GM18867 (cell line): ENCODE data around the gene RXRB.

ENCODE experiments used
- ATAC-seq: cut with Tn5 transposase; IDR thresholded peaks from one replicate; pipeline ENCODE4 v1.9.1; 2021; ENCODE audit warnings: mild to moderate bottlenecking, moderate library complexity; ENCODE audit not compliant: unreplicated experiment

Gene RXRB

GRCh38 chr6:33198159-33198852 is 2.2 kb downstream of the RXRB start:
- ATAC-seq, result no peak

- no peak for ATAC-seq
Observed at GRCh38 chr6:33197431-33198048, 2.9 kb downstream of the RXRB start.

GRCh38 chr6:33195304-33196165 is 4.9 kb downstream of the RXRB start:
- no peak for ATAC-seq

- no peak for ATAC-seq
Observed at GRCh38 chr6:33194431-33194979, 6.0 kb downstream of the RXRB start.

DNA sequence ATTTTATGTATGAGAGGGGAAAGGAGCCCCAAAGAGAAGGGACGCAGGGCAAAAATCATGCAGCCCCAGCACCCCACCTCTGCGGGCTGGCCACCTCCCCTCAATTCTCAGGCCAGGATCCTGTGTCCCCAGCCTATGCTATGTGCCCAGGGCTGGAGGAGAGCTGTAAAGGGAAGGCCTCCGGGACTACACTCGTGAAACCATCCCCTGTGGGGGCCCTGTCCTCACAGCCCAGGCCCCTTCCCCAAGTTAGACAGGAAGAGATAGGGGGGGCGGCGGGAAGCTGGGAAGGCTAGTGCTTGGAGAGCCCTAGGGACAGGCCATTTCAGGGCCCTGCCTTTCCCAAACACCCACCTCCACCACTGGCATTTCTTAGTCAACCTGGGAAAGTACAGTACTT is 6.8 kb downstream of the RXRB start:
- no peak for ATAC-seq

DNA sequence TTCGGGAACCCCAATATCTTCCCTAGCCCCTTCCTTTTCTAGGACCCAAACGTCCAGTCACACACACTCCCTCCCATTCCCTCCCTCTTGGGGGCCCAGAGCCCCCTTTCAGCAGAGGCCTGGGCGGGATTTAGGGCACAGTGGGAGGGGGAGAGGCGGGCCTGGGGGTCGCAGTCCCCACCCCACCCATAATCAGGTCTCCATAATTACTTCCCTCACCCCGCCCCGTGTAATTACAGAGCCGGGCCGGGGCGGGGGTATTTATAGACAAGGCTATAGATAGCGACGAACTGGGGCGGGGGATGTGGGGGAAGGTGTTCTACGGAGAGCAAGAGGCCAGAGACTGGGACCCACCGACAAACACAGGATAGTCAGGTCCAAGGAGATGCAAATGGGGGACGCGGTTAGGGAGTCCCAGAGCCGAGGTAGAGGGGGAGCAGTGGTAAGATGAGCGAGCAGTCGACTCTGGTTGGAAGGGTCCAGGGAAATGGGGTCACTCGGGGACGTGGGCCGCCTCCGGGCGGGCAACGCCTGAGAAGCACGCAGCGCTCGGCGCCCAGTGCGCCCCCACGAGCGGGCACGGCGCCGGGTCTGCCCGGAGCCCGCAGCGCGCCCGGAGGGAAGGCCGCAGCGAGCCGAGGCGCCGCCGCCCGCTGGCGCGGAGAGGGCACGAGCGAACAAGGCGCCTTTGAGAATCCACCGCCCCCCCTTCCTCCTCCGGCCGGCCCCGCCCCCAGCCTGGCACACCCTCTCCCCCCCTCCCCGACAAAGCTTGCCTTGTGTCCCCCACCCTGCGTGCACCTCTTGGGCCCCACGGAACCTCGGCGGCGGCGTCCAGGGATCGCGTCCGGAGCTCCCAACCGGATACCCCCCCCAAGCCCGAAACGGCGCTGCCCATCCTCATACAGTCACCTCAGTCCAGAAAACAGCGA is 7.5 kb downstream of the RXRB start:
- ATAC-seq, result no peak

DNA sequence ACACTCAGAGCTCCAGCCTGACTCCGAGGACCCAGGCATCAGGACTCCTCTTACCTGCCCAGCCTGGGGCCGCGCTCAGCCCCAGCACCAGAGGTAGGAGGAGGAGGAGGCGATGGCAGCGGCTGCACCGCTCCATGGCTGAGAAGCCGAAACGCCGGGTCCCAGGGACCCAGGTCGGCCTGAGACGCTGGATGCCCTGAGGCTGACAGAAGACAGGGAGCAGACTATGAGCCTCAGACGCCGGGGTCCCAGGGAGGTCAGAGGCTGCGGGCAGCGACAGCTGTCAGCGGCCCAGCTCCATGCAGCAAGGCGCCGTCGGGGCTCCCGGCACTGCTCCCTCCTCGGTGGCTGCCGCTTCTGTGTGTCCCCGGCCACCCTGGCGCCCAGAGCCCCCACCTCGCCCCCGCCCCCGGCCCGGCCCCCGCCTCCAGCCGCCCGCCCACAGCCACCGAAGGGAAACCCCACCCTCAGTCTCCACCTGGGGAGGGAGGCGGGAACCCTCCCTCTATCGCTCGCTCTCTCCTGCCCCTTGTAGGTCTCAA is 8.3 kb downstream of the RXRB start, which contains the start of gene COL11A2:
Gene COL11A2 (minus strand): TSS at position 363 of the 542 bp plus-strand sequence. CDS start 227 bp downstream, at position 136.
- no peak for ATAC-seq

GRCh38 chr6:33191383-33192104 is 8.9 kb downstream of the RXRB start:
- ATAC-seq, result no peak

GRCh38 chr6:33190504-33191107 is 9.9 kb downstream of the RXRB start:
- no peak for ATAC-seq

DNA sequence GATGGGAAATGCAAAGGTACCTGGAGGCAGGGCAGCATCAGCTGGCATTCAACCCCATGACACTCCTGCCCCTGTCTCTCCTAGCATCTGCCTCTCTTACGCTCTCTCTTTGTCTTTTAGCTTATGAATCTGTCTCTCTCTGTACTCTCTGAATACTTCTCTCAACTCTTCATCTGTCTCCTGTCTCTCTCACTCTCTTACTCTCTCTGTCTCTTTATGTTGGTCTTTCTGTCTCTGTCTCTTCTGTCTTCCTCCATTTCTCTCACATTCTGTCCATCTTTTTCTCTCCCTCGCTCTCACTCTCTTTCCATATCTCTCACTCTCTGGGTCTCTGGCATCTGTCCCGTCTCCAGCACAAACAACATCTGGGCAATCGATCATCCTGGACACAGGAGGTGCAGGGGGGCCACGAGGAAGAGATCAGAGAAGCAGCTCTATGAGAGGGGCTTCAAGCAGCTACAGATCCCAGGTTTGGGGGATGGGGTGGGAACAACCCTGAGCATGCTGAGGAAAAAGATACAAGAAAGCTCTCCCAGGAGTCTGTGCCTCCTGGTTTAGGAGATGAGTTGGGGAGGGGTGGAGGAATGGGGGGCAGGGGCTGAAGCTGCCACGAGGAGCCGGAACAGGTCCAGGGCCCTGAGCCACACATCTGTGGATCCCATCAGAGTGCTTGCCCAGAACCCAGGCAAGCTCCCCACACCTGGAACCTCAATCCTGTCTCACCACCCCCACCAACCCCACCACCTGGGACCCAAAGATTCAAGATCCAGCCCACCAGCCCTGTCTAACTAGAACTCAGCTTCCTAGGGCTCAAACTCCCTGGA is 10.6 kb downstream of the RXRB start:
- ATAC-seq, result no peak

- no peak for ATAC-seq
Observed at GRCh38 chr6:33189164-33189563, 11.3 kb downstream of the RXRB start.

GRCh38 chr6:33187809-33188208 is 12.7 kb downstream of the RXRB start:
- no peak for ATAC-seq

DNA sequence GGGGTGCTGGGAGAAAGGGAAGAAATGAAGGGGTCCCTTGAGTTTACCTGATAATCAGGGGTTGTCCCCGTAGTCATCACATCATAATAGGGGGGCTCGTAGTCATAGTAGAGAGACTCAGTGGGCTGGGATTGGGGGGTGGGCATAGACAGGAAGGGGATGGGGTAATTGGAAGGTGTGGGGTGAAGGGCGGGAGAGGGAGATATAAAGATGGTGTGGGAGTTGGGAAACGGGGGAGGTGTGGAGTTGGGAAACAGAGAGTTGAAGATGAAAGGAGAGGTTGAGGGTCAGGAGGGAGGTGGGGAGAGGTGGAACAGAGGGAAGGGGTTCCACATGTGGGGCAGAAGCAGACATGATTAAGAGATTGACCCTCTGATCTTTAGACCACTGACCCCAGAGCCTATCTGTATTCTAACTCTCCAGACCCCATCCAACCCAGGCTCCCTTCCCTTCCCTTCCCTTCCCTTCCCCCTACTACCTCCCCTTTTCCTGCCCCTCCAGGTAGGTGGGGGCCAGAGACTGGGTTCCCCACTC is 14.7 kb downstream of the RXRB start:
- no peak for ATAC-seq

DNA sequence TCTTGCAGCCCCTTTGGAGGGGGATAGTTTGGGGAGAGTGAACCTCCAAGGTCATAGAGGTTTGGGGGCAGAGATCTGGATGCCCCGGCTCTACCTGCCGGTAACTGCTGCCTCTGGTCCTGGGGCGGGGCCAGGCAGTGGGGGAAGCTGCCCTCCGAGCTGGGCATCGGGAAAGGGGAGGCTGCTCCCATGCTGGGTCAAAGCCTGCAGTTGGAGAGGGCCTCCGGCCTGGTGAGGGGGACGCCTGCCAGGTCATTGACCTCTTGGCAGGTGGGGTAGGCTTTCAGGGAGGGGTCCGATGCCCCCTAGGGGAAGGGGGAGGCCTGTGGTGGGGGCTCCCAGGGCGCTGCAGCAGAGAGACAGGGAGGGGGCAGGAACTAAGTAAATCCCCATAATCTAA is 15.3 kb downstream of the RXRB start:
- no peak for ATAC-seq

DNA sequence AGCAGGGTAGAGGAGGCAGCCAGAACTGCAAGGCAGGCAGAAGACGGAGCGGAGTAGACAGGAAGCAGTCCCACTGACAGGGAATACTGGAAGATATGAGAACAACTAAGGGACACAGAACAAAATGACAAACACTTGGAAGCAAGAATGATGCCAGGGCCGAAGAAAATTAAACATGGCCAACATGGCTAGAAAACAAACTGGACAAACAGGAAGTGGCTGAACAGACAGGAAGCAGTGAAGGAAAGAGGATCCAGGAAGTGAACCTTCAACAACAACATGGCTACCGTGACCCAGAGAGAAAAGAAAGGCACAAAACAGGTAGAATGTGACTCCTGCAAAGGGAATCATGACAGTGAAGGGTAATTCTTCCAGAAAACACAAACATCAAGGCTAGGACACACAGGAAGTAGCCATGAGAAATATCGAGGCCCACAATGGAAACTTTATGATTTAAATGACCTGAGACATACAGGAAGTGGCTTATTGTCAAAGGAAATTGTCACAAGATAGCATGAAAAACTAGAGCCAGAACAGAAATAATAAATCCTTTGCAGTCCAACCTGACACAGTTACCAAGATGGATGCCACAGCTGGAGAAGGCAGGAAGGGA is 17.3 kb downstream of the RXRB start:
- no peak for ATAC-seq

DNA sequence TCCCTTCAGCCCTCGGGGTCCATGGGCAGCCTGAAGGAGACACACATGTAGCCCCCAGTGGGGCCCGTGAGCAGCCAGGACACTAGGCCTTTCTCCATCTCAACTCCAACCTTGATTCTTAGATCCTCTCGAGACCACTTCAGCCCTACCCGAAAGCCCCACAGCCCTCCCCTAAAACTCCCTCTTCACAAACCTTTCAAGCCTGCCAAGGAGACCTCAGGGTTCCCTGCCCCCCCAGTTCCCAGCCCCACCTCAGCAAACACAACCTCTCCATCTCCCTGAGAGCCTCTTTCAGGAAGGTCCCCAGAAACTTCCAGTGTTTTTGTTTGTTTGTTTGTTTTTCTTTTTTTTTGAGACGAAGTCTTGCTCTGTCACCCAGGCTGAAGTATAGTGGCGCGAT is 19.3 kb downstream of the RXRB start:
- ATAC-seq, result no peak

DNA sequence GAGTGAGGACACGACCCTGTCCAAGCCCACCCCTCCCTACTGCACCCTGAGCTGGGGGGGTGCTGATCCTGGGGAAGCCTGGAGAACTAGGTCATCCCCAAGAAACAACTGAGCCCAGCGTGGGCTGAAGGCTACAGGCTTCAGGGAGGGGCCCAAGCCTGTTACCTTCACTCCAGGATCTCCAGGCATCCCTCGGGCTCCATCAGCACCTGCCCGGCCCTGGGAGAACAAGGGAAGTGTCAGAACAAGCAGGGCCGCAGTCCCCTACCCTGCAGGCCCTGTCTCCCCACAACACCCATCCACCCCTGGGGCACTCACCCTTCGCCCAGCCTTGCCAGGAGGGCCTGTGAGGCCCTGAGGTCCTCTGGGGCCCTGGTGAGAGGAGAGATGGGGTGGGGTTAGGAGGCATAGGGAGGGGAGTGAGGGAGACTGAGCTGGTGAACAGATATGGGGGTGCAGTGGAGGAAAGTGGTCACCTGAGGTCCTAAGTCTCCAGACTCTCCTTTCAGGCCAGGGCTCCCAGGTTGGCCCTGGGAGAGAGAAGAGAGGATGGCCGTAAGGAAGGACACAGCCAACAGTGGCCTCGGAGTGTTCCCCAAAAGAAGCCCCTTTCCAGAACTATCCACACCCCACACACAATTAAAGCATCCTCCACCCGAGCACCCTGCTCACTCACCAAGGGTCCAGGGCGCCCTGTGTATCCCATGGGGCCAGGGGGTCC is 21.6 kb downstream of the RXRB start:
- no peak for ATAC-seq
